GM12801 (cell line): Measurements from ENCODE around the gene LRCH1.

Source experiments
- TF ChIP-seq, protein P1 (sequence below): IDR thresholded peaks from one replicate; pipeline ENCODE4 v1.5.1; 2011; ENCODE audit warnings: control low read depth; ENCODE audit not compliant: insufficient read length; ENCODE audit errors: extremely low read depth

Gene LRCH1

DNA sequence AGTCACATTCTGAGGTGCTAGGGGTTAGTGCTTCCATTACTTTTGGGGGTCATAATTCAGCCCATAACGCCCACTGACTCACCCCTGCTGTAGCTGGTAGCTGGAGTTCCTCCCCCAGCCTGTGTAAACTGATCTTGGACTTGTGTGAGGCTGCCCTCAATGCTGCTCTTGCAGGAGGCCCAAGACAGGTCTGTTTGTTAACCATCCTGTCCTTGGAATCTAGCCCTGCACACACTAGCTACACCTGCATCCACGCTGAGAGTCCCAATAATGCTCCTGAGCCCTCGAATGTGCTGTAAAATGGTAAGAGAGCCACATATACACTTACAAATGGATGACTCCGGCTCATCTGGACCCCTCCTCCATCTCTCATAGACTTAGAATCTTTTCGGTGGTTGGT is 9.6 kb downstream of the LRCH1 start:
- TF ChIP-seq, protein P1, sequence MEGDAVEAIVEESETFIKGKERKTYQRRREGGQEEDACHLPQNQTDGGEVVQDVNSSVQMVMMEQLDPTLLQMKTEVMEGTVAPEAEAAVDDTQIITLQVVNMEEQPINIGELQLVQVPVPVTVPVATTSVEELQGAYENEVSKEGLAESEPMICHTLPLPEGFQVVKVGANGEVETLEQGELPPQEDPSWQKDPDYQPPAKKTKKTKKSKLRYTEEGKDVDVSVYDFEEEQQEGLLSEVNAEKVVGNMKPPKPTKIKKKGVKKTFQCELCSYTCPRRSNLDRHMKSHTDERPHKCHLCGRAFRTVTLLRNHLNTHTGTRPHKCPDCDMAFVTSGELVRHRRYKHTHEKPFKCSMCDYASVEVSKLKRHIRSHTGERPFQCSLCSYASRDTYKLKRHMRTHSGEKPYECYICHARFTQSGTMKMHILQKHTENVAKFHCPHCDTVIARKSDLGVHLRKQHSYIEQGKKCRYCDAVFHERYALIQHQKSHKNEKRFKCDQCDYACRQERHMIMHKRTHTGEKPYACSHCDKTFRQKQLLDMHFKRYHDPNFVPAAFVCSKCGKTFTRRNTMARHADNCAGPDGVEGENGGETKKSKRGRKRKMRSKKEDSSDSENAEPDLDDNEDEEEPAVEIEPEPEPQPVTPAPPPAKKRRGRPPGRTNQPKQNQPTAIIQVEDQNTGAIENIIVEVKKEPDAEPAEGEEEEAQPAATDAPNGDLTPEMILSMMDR: no peak

DNA sequence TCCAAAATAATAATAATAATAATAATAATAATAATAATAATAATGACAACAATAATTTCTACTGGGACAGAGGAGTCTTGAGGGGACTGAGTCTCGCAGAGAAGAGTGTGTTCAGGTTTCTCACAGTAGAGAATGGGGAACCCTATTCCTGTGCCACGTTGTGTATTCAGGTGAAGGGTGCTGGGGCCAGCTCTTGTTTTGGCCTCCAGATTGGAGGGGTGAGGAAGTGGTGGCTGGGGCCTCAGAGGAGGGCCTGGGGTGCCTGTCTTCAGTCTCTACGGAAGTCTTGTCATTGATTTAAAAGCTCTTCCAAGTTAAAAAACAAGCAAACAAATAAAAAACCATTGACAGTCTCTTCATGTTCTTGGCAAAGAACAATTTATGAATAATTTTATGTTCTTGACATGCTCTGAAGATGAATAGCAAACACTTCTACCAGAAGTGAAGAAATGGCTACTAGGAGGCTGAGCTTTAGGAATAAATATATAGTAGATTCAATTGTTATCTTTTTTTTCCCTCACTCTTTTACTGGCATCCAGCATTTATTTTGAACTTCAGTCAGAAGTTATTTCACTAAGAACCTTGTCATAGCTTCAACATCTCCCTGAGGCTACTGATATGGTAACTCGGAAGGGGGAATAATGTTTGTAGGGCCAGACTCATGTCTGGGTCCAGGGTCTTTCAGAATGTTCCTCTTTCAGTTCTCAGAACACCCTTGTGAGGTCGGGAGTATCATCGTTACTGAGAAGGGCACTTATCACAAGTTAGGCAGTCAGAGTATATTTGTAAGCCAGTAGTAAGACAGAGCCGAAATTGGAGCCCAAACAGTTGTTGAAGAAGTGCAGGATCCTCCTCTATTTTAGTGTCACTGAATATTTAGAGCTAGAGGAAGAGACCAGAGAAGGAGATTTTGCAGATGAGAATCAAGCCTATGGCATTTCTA is 13.1 kb downstream of the LRCH1 start:
- TF ChIP-seq, protein P1: no peak

DNA sequence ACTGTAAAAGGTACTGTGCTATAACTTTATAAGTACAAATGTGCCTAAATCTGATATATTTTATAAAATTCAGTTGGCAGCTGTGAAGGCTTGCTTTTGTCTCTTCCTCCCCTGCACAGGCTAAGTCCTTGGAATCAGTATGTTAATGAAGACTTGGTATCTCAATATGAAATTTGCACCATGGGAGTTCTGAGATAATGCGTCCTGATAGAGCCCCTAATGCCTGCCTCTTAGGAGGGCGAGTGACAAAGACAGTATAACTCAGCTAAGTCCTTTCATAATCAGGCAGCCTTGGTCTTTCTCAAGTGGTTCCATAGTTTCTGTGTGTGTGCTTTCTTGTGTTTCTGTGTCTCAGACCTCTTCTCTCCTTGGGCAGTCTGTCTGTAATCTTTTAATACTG is 14.7 kb downstream of the LRCH1 start:
- TF ChIP-seq, protein P1: no peak

DNA sequence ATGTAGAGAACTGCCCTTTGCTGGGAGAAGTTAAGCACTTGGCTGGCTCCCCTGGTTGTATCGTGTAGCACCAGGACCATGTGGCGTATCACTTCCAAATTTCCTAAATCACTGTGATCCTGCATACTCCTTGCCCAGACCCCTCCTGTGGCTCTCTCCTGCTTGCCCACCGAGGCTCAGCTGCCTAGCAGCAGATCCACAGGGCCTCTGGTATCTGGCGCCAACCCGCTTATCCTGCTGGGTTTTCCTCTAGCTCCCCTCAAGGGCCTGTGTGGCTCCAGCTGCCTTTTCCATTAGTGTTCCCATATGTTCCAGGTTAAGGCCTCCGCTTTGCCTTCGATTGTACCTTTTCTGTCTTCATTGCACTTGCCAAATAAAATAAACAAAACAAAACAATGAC is 16.5 kb downstream of the LRCH1 start:
- TF ChIP-seq, protein P1: no peak

DNA sequence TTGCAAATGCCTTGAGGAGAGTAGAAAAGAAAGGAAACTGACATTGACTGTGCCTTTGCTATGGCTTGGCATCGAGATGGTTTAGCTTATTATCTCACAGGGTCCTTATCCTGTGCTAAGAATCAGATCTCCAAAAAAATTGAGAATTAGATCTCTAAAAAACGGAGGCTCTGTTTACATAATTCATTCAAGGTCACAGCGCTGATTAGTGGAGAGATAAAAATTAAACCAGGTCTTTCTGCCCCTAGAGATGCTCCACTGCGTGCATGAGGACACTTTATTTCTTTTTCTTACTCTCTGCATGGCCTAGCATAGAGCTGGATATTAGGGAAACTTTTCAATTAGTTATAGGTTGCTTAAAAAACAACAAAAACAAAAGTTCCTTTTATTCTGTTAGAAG is 17.3 kb downstream of the LRCH1 start:
- TF ChIP-seq, protein P1: no peak

DNA sequence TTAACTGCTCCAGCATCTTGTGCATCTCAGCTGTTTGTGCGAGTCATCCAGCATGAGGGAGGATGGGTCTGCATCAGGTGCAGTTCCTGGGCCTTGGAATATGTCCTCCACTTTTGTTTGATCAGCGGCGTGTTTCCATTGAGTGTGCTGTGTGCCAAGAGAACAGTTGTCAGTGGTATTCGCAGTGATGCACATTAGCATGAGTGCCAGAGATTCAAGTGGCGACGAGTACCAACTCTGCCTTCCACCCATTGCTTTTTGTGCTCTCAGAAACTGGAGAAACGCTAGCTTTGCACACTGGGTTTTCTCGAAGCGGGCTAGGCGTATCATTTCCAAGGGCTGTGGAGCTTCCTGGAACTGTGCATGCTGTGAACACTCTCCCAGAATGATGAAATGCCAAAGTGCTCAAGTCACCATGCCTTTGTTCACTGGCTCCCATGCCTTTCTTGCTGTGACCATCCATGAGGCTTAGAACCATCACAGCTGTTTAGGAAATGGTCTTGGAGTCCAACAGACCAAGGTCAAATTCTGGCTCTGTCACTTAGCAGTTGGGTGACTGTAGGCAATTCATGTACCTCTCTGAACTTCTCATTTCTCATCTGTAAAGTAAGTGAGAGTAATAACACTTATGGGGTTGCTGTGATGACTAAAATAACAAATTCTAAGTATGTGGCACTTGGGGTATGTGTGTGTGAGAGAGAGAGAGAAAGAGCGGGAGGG is 18.4 kb downstream of the LRCH1 start:
- TF ChIP-seq, protein P1: no peak

DNA sequence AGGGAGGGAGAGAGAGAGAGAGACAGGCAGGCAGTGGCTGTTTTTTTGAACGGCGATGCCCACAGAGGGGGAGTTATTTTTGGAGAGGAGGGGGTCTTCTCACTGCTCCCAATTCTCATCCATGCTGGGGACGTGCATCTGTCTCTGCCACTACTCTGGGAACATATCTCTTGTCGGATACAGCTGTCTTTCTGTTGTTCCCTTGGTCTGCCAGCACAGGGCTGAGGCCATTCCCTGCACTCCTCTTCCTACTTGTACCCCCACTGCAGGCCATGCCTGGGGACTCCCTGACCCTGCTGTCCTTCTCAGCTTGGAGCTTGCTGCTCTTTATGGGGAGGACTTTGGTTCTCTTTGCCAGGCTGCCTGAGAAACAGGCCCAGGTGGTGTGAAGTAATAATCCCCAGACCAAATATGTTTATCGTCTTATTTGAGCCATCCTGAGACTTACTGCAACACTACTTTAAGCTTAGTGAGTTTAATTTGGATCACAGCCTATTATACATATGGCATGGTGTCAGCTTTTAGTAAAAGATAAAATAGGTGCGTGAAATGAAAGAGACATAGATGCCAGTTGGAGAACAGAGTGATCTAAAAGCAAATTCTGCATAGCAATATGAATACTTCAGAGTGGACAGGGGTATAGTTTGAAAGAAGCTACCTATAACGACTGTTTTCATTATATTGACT is 19.1 kb downstream of the LRCH1 start:
- TF ChIP-seq, protein P1: no peak
